ENCODE measurements around the gene DDX28. TPM values are rescaled to one million over a fixed set of nuclear protein-coding genes. Genes with fewer than 3 reads are reported as not detected.
"Not testable (repeated sequence)": the region's sequence is repeated elsewhere in the genome, so short reads cannot be mapped to it uniquely, and the experiment has no call there.

DDX28 gene
- total and polyA plus RNA-seq, 2 of the 4 experiments (the other 2 are of a cell fraction) = 9.2 to 10.0 TPM

- H3K27me3 ChIP-seq (ENCODE audit: control insufficient read depth, insufficient read depth, low read length) = no peaks in the 10 kb centered on the region
- H4K91ac ChIP-seq (ENCODE audit: insufficient read depth, low read depth, low read length) = no peak overlapping the region
- WGBS, 2 experiments (ENCODE audit: extremely low coverage in 2 of 2, insufficient read length in 1 of 2) = 50% methylated on average over 2 of the region's 5 CpGs; no CpG with 5 or more reads in 1 of the 2 experiments
- ATAC-seq (ENCODE audit: low read depth) (no peak), DNase-seq (no peak)
- H3K4me3 ChIP-seq (ENCODE audit: insufficient read depth, low read depth, low read length) = no peak overlapping the region
- ChIA-PET POLR2A (ENCODE audit: unreplicated experiment) (no interaction called here), CTCF (no interaction called here)
- TF ChIP-seq POLR2A (IDR thresholded peaks at IDR 0.05; ENCODE audit: low read depth, low read length) (no peak), MAFK (IDR thresholded peaks at IDR 0.05; ENCODE audit: low read depth, low read length) (no peak), SMC3 (IDR thresholded peaks at IDR 0.05; ENCODE audit: low read depth, low read length) (no peak), RFX5 (IDR thresholded peaks at IDR 0.05; ENCODE audit: low read depth, low read length) (no peak), MXI1 (IDR thresholded peaks at IDR 0.05; ENCODE audit: borderline replicate concordance, low read depth, low read length) (no peak)
- H3K4me2 ChIP-seq (ENCODE audit: low read depth, low read length) = no peak overlapping the region
- no peak overlapping the region; the same call in 1 of the 2 replicates for H3K14ac ChIP-seq (replicated peaks; ENCODE audit: low read depth, low read length)
- no peak overlapping the region for H3K23ac ChIP-seq (ENCODE audit: low read depth, low read length)
- H4K5ac ChIP-seq (ENCODE audit: low read depth, low read length) = no peak overlapping the region
- H3K9me1 ChIP-seq (ENCODE audit: insufficient read depth, low read length) = peaks cover 11% of the 10 kb centered on the region
- no peak overlapping the region for H4K8ac ChIP-seq (ENCODE audit: low read depth in 2 of 2, low read length in 2 of 2)
- no peak overlapping the region for H3K18ac ChIP-seq (ENCODE audit: low read depth, low read length)
- no peak overlapping the region for H3K4ac ChIP-seq (ENCODE audit: low read depth, low read length)
- intact Hi-C loops (cut with micrococcal nuclease) = no loop called here
- no peaks in the 10 kb centered on the region; the same call in 1 of the 2 replicates for H4K20me1 ChIP-seq (ENCODE audit: insufficient read depth, low read length)
- no TSS peak for BruUV-seq (replicated peaks)
- no peaks in the 10 kb centered on the region for H3K79me1 ChIP-seq (ENCODE audit: low read depth in 1 of 2, low read length in 2 of 2)
- no peaks in the 10 kb centered on the region for H3K9me3 ChIP-seq (ENCODE audit: control insufficient read depth, insufficient read depth, low read length)
- no peak overlapping the region for H2AFZ ChIP-seq (replicated peaks; ENCODE audit: low read length, poor library complexity)
- no peaks in the 10 kb centered on the region for H3K36me3 ChIP-seq (ENCODE audit: control insufficient read depth, insufficient read depth, low read length)
- no peak overlapping the region for H2BK20ac ChIP-seq (ENCODE audit: low read depth, low read length)
- no peak overlapping the region for H2BK15ac ChIP-seq (ENCODE audit: low read depth, low read length)
- no peak overlapping the region for H2AK5ac ChIP-seq (ENCODE audit: low read depth, low read length)
- peaks cover 9% of the 10 kb centered on the region for H3K4me1 ChIP-seq (ENCODE audit: control insufficient read depth, insufficient read depth, low read length)
- no peak overlapping the region for H2BK120ac ChIP-seq (ENCODE audit: low read depth, low read length)
- no peak overlapping the region for H3K9ac ChIP-seq (ENCODE audit: low read depth, low read length)
- no peak overlapping the region for H3K27ac ChIP-seq (ENCODE audit: insufficient read depth, low read length)
- H2BK5ac ChIP-seq (ENCODE audit: low read depth, low read length, poor library complexity, severe bottlenecking) = no peak overlapping the region
- no peak overlapping the region for H3K56ac ChIP-seq (ENCODE audit: extremely low read depth, insufficient read depth, low read length)
- peak overlapping the region; percentile 44 for H2AK9ac ChIP-seq (replicated peaks; ENCODE audit: low read depth, low read length, poor library complexity)
- in situ Hi-C loops (cut with MboI; ENCODE audit: low sequenced_read_pairs) = no loop called here
- dilution Hi-C loops (cut with HindIII; ENCODE audit: low sequenced_read_pairs, unreplicated experiment) = no loop called here
These were observed 27.6 kb downstream of the DDX28 start for GRCh38 chr16:67995423-67995822.

- in situ Hi-C loops (cut with MboI; ENCODE audit: low sequenced_read_pairs); H3K36me3 ChIP-seq (ENCODE audit: control insufficient read depth, insufficient read depth, low read length); H4K91ac ChIP-seq (ENCODE audit: insufficient read depth, low read depth, low read length); intact Hi-C loops (cut with micrococcal nuclease); H3K23ac ChIP-seq (ENCODE audit: low read depth, low read length); BruUV-seq (replicated peaks); H3K18ac ChIP-seq (ENCODE audit: low read depth, low read length); CTCF ChIA-PET; H2BK120ac ChIP-seq (ENCODE audit: low read depth, low read length); H3K4me1 ChIP-seq (ENCODE audit: control insufficient read depth, insufficient read depth, low read length); H3K27me3 ChIP-seq (ENCODE audit: control insufficient read depth, insufficient read depth, low read length); H3K4ac ChIP-seq (ENCODE audit: low read depth, low read length); ATAC-seq (ENCODE audit: low read depth); H2BK15ac ChIP-seq (ENCODE audit: low read depth, low read length); H3K9me3 ChIP-seq (ENCODE audit: control insufficient read depth, insufficient read depth, low read length); H3K4me3 ChIP-seq (ENCODE audit: insufficient read depth, low read depth, low read length); H2BK20ac ChIP-seq (ENCODE audit: low read depth, low read length); H3K14ac ChIP-seq (replicated peaks; ENCODE audit: low read depth, low read length); DNase-seq; H3K27ac ChIP-seq (ENCODE audit: insufficient read depth, low read length); H2AK5ac ChIP-seq (ENCODE audit: low read depth, low read length); H4K20me1 ChIP-seq (ENCODE audit: insufficient read depth, low read length); H4K5ac ChIP-seq (ENCODE audit: low read depth, low read length); H3K9ac ChIP-seq (ENCODE audit: low read depth, low read length); H3K56ac ChIP-seq (ENCODE audit: extremely low read depth, insufficient read depth, low read length); H2AK9ac ChIP-seq (replicated peaks; ENCODE audit: low read depth, low read length, poor library complexity); H2BK5ac ChIP-seq (ENCODE audit: low read depth, low read length, poor library complexity, severe bottlenecking); H3K9me1 ChIP-seq (ENCODE audit: insufficient read depth, low read length); H3K4me2 ChIP-seq (ENCODE audit: low read depth, low read length); H3K79me1 ChIP-seq (ENCODE audit: low read depth in 1 of 2, low read length in 2 of 2); dilution Hi-C loops (cut with HindIII; ENCODE audit: low sequenced_read_pairs, unreplicated experiment): not testable (repeated sequence)
- H4K8ac ChIP-seq (ENCODE audit: low read depth in 2 of 2, low read length in 2 of 2) = peak overlapping the region in 1 of 2 experiments; percentile 79; a peak in 2 of 4 replicates
- WGBS, 2 experiments (ENCODE audit: extremely low coverage in 2 of 2, insufficient read length in 1 of 2) = no CpG with 5 or more reads among the region's 6 CpGs
- H2AFZ ChIP-seq (replicated peaks; ENCODE audit: low read length, poor library complexity) = peak overlapping the region; percentile 94
- POLR2A ChIA-PET (ENCODE audit: unreplicated experiment) = interaction anchor here (0.5 kb wide), 1 partner anchor 249 kb away, joined by 6 read pairs; no protein-coding TSS in a partner anchor
These were observed 29.0 kb downstream of the DDX28 start for GRCh38 chr16:67994040-67994408.
